HT1080 (cell line): ENCODE measurements around the gene OGFOD2. TPM values are rescaled to one million over a fixed set of nuclear protein-coding genes. Genes with fewer than 3 reads are reported as not detected.
A peak's percentile ranks its signal among the peaks of the same experiment; 100 is the strongest.

ENCODE experiments used
- DNase-seq: peaks from one replicate; pipeline ENCODE4 v3.0.0-alpha.2; 2015; ENCODE audit warnings: low read depth
- polyA plus RNA-seq, 2 experiments: library from polyadenylated mRNA; depleted of rRNA; stranded (reverse); fragments of >200 nt; gene quantifications; 2 replicates each; pipeline ENCODE4 v1.2.3, GENCODE V29; 2015
- total RNA-seq: library from RNA; depleted of rRNA; stranded (reverse); fragments of >200 nt; shearing (Covaris generic); gene quantifications from 2 replicates; pipeline ENCODE4 v1.2.3, GENCODE V29; 2014; rRNA removed

Gene OGFOD2
- 19.4 and 22.7 TPM in 2 replicates for total RNA-seq
- polyA plus RNA-seq (2015; cell fraction: cytosol; rRNA removed): 21.8 and 31.7 TPM in 2 replicates
- 51.5 and 52.7 TPM in 2 replicates for polyA plus RNA-seq (2015; cell fraction: nucleus; rRNA removed)

DNA sequence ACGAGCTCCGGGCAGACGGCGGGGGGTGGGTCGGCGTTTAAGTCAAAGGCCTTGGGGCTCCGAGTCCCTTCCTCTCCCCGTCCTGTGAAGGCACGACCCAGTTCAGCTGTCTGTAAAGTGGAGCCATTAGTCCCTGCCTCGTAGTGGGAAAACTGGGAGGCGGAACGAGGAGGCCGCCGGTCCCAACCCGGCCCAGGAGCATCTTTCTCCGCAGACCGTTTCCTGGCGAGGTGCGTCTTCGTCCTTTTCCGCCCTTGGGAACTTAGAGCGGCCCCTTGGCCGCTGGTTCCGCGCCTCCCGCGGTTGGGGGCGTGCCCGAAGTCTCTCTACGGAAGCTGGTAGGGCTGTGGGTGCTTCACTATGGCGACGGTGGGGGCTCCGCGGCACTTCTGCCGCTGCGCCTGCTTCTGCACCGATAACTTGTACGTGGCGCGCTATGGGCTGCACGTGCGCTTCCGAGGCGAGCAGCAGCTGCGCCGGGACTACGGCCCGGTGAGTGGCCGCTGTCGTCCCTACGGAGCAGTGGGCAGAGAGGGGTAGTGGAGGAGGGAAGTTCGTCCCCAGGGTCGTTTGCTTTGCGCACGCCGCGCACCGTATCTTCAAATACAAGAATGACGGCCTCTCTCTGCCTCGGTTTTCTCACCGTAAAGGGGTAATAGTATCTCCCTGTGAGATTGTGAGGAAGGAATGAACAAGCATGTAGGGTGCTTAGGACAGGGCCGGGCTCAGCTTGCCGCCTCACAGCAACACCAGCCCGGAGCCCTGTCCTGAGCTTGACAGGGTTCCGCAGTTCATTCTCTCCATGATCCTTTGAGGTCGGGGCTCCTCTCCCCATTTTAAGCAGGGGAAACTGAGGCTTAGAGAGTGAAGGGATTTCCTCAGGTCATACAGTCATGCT lies at the start of gene OGFOD2:
OGFOD2 (plus strand) TSS at position 353 of the 898 bp plus-strand sequence; CDS start at position 361, 8 bp downstream.
- DNase-seq: peak; percentile 87

DNA sequence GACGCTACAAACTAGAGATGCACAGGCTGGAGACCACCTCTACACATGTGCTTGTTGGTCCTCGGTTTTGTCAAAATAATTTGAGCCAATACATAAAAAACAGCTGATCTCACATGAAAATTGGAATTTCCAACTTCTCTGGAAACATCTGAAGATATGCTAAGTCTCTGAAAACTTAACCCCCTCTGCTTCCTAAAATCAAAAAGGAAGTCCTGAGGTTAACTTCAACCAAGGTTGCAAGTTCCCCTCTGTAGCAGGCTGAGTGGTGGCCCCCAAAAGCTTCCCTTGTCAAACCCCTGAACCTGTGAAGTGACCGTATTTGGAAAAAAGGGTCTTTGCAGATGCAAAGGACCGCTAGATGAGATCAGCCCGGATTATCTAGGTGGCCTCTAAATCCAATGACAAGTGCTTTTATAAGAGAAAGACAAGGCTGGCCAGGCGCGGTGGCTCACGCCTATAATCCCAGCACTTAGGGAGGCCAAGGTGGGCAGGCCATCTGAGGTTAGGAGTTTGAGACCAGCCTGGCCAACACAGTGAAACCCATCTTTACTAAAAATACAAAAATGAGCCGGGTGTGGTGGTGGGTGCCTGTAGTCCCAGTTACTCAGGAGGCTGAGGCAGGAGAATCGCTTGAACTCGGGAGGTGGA lies 47.2 kb upstream of the OGFOD2 start:
- no peak for DNase-seq

GRCh38 chr12:122928404-122929147 lies 46.5 kb upstream of the OGFOD2 start:
- DNase-seq: no peak

GRCh38 chr12:122929148-122929538 lies 45.9 kb upstream of the OGFOD2 start:
- DNase-seq: no peak

DNA sequence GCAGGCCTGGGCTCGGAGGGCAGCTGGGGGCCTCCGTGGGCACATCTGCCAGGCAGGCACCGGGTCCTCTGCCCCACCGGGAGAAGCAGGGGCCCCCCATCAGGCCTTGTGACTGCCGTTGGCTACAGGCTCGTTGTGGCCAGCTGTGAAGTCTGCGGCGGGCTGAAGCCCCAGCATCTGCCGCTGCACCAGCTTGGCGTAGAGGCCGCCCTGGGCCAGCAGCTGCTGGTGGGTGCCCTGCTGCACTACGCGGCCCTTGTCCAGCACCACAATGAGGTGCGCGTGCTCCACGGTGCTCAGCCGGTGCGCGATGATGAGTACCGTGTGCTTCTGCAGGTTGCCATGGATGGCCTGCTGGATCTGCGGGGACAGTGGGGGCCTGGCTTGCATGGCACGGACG lies 45.2 kb upstream of the OGFOD2 start:
- DNase-seq: no peak

DNA sequence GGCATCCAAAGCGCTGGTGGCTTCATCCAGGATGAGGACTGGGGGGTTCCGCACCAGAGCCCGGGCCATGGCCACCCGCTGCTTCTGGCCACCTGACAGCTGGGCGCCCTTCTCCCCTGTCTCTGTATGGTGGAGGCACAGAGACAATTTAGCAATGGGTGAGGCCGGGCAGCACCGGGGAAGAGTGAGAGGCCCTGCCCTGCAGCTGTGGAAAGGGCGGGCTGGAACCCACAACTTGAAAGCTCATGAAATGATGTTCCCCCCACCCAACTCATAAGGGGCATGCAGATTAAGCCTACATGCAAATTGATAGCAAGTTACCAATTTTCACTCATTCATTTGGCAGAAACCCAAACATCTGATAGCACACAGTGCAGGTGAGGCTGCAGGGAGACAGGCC lies 42.8 kb upstream of the OGFOD2 start:
- no peak for DNase-seq

- DNase-seq: no peak
Measured at GRCh38 chr12:122934722-122935121, 40.3 kb upstream of the OGFOD2 start.

GRCh38 chr12:122935318-122935717 lies 39.7 kb upstream of the OGFOD2 start:
- no peak for DNase-seq

- no peak for DNase-seq
Measured at GRCh38 chr12:122937622-122938091, 37.4 kb upstream of the OGFOD2 start.

GRCh38 chr12:122939125-122939524 lies 35.9 kb upstream of the OGFOD2 start:
- no peak for DNase-seq

GRCh38 chr12:122941351-122941750 lies 33.7 kb upstream of the OGFOD2 start:
- DNase-seq: peak; percentile 53

DNA sequence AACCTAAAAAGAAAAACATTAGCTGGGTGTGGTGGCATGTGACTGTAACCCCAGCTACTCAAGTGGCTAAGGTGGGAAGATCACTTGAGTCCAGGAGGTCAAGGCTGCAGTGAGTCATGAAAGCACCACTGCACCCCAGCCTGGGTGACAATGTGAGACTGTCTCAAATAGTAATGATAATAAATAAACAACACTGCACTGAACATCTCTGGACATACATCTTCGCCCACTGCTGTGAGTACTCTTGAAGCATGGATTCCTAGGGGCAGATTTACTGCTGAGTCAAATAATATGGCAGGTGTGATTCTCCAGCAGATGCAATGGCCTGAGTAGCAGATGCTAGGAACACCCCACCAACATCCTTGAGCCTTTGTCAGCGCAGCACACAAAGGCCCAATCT lies 32.4 kb upstream of the OGFOD2 start:
- peak; percentile 64 for DNase-seq

DNA sequence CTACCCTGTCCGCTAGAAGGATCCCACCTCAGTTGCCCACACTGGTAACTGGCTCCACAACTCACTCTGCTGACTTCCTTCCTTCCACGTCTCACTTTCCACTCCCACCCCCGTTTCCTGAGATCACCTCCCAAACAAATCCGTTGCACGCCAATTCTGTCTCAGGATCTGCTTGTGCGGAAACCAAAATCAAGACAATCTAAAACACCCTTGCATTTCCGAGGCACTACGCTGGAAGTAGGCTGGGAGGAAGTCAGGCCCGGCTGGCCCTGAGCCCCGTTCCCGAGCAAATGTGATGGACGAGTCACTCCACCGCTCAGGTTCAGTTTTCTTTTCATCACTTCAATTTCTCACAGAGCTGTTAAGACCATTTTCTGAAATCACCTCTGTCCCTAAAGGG lies 31.8 kb upstream of the OGFOD2 start:
- peak; percentile 52 for DNase-seq

DNA sequence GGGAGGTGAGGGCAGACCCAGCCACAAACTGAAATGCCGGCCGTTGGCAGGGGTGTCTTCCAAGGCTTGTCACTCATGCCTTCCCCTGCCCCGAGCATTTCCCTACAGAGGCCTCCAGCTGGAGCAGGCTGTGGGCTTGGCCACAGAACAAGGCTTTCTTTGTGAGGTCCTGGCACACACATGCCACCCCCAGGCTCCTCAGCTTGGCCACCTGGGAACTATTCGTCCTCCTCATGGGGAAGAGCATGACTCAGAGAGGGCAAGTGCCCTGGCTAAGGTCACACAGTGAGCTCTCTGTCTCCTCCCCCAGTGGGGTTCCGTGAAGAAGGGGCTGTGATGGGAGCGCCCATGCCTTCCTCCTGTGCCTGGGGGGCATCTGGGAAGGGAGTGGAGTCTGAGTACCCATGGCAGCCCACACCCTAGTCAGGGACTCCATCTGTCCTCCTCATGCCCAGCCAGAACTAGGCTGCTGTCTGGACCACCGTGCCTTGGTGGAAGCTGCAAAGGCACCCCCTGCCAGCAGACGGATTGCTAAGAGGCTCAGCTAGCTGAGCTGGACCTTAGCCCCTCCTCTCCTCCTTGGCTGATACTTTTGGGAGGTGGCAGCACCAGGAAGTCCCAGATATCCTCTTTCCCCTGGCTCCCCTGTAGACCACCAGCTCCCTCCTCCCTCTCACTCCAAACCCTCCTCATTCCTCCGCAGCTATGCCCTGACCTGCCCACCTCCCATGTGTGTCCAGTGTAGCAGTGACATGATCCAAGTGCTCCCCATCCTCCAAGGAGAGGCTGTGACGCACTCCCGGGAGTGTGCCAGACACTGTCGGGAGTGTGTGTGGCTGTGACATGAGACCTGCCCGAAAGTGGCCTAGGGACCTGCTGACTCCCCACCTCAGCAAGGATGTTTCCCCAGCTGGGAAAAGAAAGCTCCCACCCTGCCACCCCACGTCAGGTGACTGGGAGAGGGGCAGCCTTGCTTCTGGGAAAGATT lies 30.1 kb upstream of the OGFOD2 start:
- peak; percentile 98 for DNase-seq

GRCh38 chr12:122946690-122947341 lies 28.2 kb upstream of the OGFOD2 start:
- DNase-seq: peak; percentile 100

DNA sequence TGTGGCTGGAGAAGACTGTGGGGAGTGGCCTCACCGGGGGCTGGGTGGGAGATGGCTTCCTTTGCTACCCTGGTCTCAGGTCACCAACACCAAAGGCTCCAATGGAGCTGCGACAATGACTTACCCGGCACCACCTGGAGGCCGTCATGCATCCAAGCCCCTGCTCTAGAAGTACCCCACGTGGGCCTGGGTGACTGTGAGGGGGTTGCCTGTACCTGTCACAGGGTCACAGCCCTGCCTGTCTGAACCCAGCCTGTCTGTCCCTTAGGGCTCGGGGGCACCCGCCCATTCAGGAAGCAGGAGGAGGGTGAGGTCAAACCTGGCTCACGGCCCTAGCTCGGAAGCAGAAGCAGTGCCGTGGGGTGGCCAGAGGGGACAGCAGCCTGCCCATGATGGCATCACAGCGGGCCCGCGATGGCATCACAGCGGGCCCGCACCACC lies 27.7 kb upstream of the OGFOD2 start:
- no peak for DNase-seq

GRCh38 chr12:122948605-122949004 lies 26.4 kb upstream of the OGFOD2 start:
- no peak for DNase-seq

GRCh38 chr12:122949405-122949804 lies 25.6 kb upstream of the OGFOD2 start:
- DNase-seq: no peak

DNA sequence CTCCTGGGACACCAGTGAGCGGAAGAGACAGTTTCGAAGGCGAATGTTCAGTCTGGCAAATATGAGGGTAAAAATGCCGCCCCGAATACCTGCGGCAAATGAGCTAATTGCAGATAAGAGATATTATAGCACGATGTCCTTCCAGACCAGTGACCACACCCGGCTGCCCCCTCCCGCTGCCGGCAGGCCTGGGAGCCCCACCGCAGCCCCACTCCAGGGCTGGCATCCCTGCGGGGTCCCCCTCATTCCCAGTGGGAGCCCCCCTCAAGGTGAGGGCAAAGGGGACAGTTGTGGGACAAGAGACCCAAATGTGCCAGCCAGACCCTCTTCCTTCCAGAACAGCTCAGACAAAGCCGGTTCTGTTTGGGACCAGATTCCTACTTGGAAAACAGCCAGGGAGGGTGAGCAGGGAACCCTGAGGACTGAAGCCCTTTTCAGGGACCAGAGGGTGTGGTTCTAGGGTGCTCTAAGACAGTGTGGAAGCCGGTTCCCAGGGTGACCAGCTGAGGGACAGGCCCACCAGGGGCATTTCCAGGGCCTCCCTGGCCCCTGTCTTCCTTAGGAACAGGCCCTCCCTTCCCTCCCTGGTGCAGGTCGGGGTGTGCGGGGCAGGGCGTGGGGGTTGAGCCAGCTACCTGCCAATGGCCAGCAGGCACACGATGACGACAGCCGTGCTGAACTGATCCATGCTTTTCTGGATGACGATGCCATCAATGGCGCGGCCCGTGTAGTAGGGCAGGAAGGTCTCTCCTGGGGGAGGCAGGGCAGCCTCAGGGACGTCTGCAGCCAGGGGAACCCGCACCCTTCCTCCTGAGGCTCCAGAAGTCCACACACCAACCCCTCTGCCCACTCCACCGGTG lies 25.0 kb upstream of the OGFOD2 start:
- no peak for DNase-seq
